WTC11 (cell line): Measurements from ENCODE around the gene FGA. TPM values are rescaled to one million over a fixed set of nuclear protein-coding genes. Genes with fewer than 3 reads are reported as not detected.

Experiments used
- ATAC-seq: fragments of 200-7000 bp; cut with Tn5 transposase; 2 replicates; pipeline ENCODE4 v1.10.0; 2021; ENCODE audit warnings: mild to moderate bottlenecking, moderate library complexity
- CTCF ChIA-PET: fragments of 300-600 bp; sonication (Branson Sonifier 250); formaldehyde crosslinking; loops from one replicate; lab custom pipeline; 2021; ENCODE audit warnings: antibody characterized with exemption; lab: Charles Lee
- POLR2A ChIA-PET: fragments of 350-600 bp; sonication (Branson Sonifier 250); formaldehyde crosslinking; loops from one replicate; lab custom pipeline; 2021; ENCODE audit warnings: antibody characterized with exemption; lab: Charles Lee
- DNase-seq: peaks from one replicate; pipeline ENCODE4 v3.0.0; 2021; ENCODE audit warnings: low spot score
- H3K27ac Mint-ChIP-seq: 2 replicates; pipeline ENCODE4 v1.8.0; 2021; ENCODE audit warnings: mixed read lengths
- H3K27me3 Mint-ChIP-seq: 2 replicates; pipeline ENCODE4 v1.8.0; 2021; ENCODE audit warnings: low read depth, mild to moderate bottlenecking, moderate library complexity, mixed read lengths
- H3K36me3 Mint-ChIP-seq: 2 replicates; pipeline ENCODE4 v1.8.0; 2021; ENCODE audit warnings: mixed read lengths
- H3K4me1 Mint-ChIP-seq: 2 replicates; pipeline ENCODE4 v1.8.0; 2022; ENCODE audit warnings: mixed read lengths
- H3K4me3 Mint-ChIP-seq: 2 replicates; pipeline ENCODE4 v1.8.0; 2021; ENCODE audit warnings: mild to moderate bottlenecking, moderate library complexity, mixed read lengths
- H3K9me3 Mint-ChIP-seq: 2 replicates; pipeline ENCODE4 v1.8.0; 2021; ENCODE audit warnings: mixed read lengths
- AR ChIP-seq: fragments of 250-450 bp; sonication (Bioruptor Pico); IDR thresholded peaks from 2 replicates; pipeline ENCODE4 v1.9.0; 2021; ENCODE audit warnings: mild to moderate bottlenecking
- ATF2 ChIP-seq: sonication (generic); formaldehyde crosslinking; IDR thresholded peaks from 2 replicates; pipeline ENCODE4 v1.8.1; 2022; ENCODE audit warnings: low read depth, missing genetic modification reagents, borderline replicate concordance
- ATF3 ChIP-seq: sonication (generic); formaldehyde crosslinking; conservative IDR thresholded peaks from 2 replicates; pipeline ENCODE4 v1.8.1; 2022; ENCODE audit warnings: mild to moderate bottlenecking, missing genetic modification reagents
- ATF6 ChIP-seq: sonication (generic); formaldehyde crosslinking; IDR thresholded peaks from 2 replicates; pipeline ENCODE4 v1.8.1; 2023; ENCODE audit warnings: mild to moderate bottlenecking, missing genetic modification reagents
- E2F5 ChIP-seq: sonication (generic); formaldehyde crosslinking; IDR thresholded peaks from 2 replicates; pipeline ENCODE4 v1.8.1; 2022; ENCODE audit warnings: mild to moderate bottlenecking, moderate library complexity, missing genetic modification reagents
- ERG ChIP-seq: fragments of 250-450 bp; sonication (Bioruptor Pico); IDR thresholded peaks from 2 replicates; pipeline ENCODE4 v1.8.0; 2021; ENCODE audit warnings: mild to moderate bottlenecking
- ETV6 ChIP-seq: sonication (generic); formaldehyde crosslinking; IDR thresholded peaks from 2 replicates; pipeline ENCODE4 v1.8.1; 2022; ENCODE audit warnings: mild to moderate bottlenecking, missing genetic modification reagents
- FOXK1 ChIP-seq: sonication (generic); formaldehyde crosslinking; IDR thresholded peaks from 2 replicates; pipeline ENCODE4 v1.8.0; 2022; ENCODE audit warnings: mild to moderate bottlenecking, moderate library complexity, missing genetic modification reagents
- GRHL2 ChIP-seq: fragments of 250-450 bp; sonication (Bioruptor Pico); IDR thresholded peaks from 2 replicates; pipeline ENCODE4 v1.8.0; 2022; ENCODE audit warnings: mild to moderate bottlenecking, moderate library complexity; ENCODE audit not compliant: insufficient replicate concordance, severe bottlenecking
- IRF1 ChIP-seq: sonication (generic); formaldehyde crosslinking; IDR thresholded peaks from 2 replicates; pipeline ENCODE4 v1.8.0; 2023; ENCODE audit warnings: missing genetic modification reagents
- KAT7 ChIP-seq: sonication (generic); formaldehyde crosslinking; IDR thresholded peaks from 2 replicates; pipeline ENCODE4 v1.8.1; 2023; ENCODE audit warnings: missing genetic modification reagents, mild to moderate bottlenecking, borderline replicate concordance
- MYBL2 ChIP-seq: sonication (generic); formaldehyde crosslinking; IDR thresholded peaks from 2 replicates; pipeline ENCODE4 v1.8.1; 2023; ENCODE audit warnings: mild to moderate bottlenecking, moderate library complexity, missing genetic modification reagents
- NFYB ChIP-seq: sonication (generic); formaldehyde crosslinking; conservative IDR thresholded peaks from 2 replicates; pipeline ENCODE4 v1.8.0; 2022; ENCODE audit warnings: low read depth, missing genetic modification reagents
- RORB ChIP-seq: fragments of 250-450 bp; sonication (Bioruptor Pico); IDR thresholded peaks from 2 replicates; pipeline ENCODE4 v1.9.0; 2021; ENCODE audit warnings: mild to moderate bottlenecking
- SMAD4 ChIP-seq: sonication (generic); formaldehyde crosslinking; IDR thresholded peaks from 2 replicates; pipeline ENCODE4 v1.8.0; 2022; ENCODE audit warnings: mild to moderate bottlenecking, missing genetic modification reagents
- TCF7 ChIP-seq: sonication (generic); formaldehyde crosslinking; IDR thresholded peaks from 2 replicates; pipeline ENCODE4 v1.8.0; 2022; ENCODE audit warnings: mild to moderate bottlenecking, low read depth, missing genetic modification reagents, moderate library complexity
- TP53 ChIP-seq: sonication (generic); formaldehyde crosslinking; IDR thresholded peaks from 2 replicates; pipeline ENCODE4 v1.8.1; 2023; ENCODE audit warnings: mild to moderate bottlenecking, missing genetic modification reagents
- ZNF219 ChIP-seq: sonication (generic); formaldehyde crosslinking; IDR thresholded peaks from 2 replicates; pipeline ENCODE4 v1.8.0; 2023; ENCODE audit warnings: missing genetic modification reagents, mild to moderate bottlenecking, borderline replicate concordance
- ZNF263 ChIP-seq: sonication (generic); formaldehyde crosslinking; IDR thresholded peaks from 2 replicates; pipeline ENCODE4 v1.8.1; 2022; ENCODE audit warnings: low read depth, mild to moderate bottlenecking, moderate library complexity, missing genetic modification reagents
- ZNF425 ChIP-seq: fragments of 250-450 bp; sonication (Bioruptor Pico); conservative IDR thresholded peaks from 2 replicates; pipeline ENCODE4 v1.9.0; 2021; ENCODE audit warnings: mild to moderate bottlenecking
- ZNF512 ChIP-seq: sonication (generic); formaldehyde crosslinking; IDR thresholded peaks from 2 replicates; pipeline ENCODE4 v1.8.1; 2022; ENCODE audit warnings: missing genetic modification reagents, borderline replicate concordance
- ZNF671 ChIP-seq: fragments of 250-450 bp; sonication (Bioruptor Pico); IDR thresholded peaks from 2 replicates; pipeline ENCODE4 v1.8.0; 2021; ENCODE audit warnings: mild to moderate bottlenecking
- total RNA-seq: library from RNA; stranded (reverse); gene quantifications from 3 replicates; pipeline ENCODE4 v1.2.3, GENCODE V29; 2021

Gene FGA
- total RNA-seq, 1 experiment from 2014 or later, result 3.2 TPM

GRCh38 chr4:154545689-154546088 lies 44.9 kb downstream of the FGA start:
- Mint-ChIP-seq H3K4me1 (peaks cover 9% of the 10 kb centered on the region), H3K27ac (no peak overlapping the region), H3K4me3 (no peak overlapping the region), H3K27me3 (no peaks in the 10 kb centered on the region), H3K36me3 (peaks cover 53% of the 10 kb centered on the region), H3K9me3 (no peaks in the 10 kb centered on the region)
- ATAC-seq, result no peak
- no peak for DNase-seq
- ChIA-PET CTCF (no interaction called here), POLR2A (no interaction called here)
- TF ChIP-seq AR (no peak), MYBL2 (CRISPR knock-in tag) (no peak), KAT7 (CRISPR knock-in tag) (no peak), NFYB (CRISPR knock-in tag) (no peak), ATF3 (CRISPR knock-in tag) (no peak), E2F5 (CRISPR knock-in tag) (no peak), TP53 (CRISPR knock-in tag) (no peak), ETV6 (no peak), ATF2 (CRISPR knock-in tag) (no peak), FOXK1 (CRISPR knock-in tag) (no peak), ZNF219 (CRISPR knock-in tag) (no peak)

GRCh38 chr4:154542271-154542879 lies 48.2 kb downstream of the FGA start:
- Mint-ChIP-seq H3K36me3 (peaks cover 72% of the 10 kb centered on the region), H3K4me1 (no peaks in the 10 kb centered on the region), H3K27me3 (no peaks in the 10 kb centered on the region), H3K27ac (no peak overlapping the region), H3K4me3 (no peak overlapping the region), H3K9me3 (no peaks in the 10 kb centered on the region)
- ChIA-PET CTCF (no interaction called here), POLR2A (no interaction called here)
- DNase-seq (no peak), ATAC-seq (no peak)
- TF ChIP-seq ZNF671 (CRISPR knock-in tag), result no peak
- no peak for TF ChIP-seq ZNF512
- no peak for TF ChIP-seq TCF7 (CRISPR knock-in tag)
- no peak for TF ChIP-seq GRHL2 (CRISPR knock-in tag)
- TF ChIP-seq SMAD4, result no peak
- no peak for TF ChIP-seq ZNF425
- no peak for TF ChIP-seq IRF1 (CRISPR knock-in tag)
- TF ChIP-seq RORB (CRISPR knock-in tag), result no peak
- no peak for TF ChIP-seq ERG
- TF ChIP-seq ATF6, result no peak
- TF ChIP-seq ZNF263, result no peak
